HG03025 (cell line): ENCODE measurements around the gene P3R3URF.

Source experiments
- ATAC-seq: cut with Tn5 transposase; IDR thresholded peaks from one replicate; pipeline ENCODE4 v1.9.1; 2021; ENCODE audit warnings: mild to moderate bottlenecking, moderate library complexity; ENCODE audit not compliant: unreplicated experiment, low FRiP score

The P3R3URF gene

DNA sequence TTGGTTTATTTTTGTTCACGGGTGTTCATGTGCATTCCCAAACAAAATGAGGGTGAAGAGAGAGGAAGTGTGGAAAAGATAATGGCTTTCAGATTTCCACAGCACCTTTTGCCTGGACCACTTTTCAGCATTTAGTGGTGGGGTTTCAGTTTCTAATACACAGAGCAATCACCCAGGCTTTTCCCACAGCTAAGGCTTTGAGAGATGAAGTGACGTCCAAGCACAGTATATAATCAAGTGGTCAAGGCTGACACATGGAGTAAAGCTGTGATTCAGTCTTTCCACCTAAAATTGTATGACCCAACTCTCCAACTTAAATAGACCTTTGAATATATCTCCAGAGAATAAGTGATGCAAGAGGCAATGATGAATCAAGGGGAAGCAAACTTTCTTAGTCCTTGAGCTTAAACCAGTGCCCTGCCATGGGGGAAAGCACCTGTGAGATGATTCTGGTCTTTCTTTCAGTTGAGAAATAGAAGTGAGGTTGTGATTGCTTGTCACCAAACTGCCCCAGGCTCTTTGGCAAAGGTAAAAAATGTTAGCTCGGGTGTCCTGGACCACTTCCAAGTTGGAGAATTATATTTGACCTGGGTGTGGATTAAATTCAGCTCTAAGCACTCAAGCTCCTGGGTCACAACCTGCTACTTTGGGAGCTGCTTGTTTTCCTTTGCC lies 41.5 kb downstream of the P3R3URF start:
- no peak for ATAC-seq

DNA sequence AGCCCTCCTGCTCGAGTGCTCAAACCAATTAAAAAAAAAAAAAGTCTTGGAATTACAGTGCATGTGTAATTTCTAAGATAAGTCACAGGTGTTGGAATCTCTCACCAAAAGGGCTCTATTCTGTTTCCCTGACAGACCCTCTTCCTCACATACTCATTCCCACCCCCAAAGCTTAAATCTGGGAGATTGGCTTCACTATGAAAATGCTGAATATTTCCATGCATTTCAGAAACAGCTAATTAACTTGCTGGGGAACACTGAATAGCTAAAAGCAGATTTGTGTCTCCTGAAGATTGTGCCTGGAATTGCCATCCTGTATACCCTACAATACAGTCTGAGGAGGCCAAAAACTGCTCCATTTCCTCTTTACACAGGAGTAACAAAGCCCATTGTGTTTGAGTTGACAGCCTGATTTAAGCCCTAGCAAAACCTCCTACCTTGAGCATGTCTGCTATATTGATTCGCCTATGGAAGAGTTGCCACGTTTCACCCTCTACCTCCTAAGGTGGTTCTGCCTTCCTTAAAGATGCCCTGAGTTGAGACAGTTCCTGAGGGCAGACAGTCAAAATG lies 42.4 kb downstream of the P3R3URF start:
- ATAC-seq: no peak

DNA sequence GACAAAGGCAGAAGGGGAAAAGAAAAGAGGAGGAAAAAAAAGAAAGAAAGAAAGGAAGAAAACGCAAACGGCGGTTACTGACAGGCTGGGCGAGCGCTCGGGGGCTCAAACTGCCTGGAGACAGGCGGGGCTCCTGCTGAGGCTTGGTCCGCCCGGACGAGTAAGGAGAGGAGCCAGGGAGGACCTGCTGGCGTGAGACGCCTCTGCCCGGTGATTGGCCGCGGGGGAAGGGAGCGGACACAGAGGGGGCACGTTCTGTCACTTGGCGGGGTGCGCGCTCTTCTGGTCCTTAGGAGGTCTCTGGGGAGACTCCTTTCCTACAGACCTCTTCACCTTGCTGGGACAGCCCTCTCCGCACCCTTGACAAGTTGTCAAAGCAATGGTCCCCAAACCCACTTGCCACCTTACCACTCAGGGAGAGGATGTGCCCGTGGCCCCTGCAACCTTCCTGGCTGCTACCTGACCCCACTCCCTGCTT lies 43.1 kb downstream of the P3R3URF start:
- ATAC-seq: peak; percentile 60

DNA sequence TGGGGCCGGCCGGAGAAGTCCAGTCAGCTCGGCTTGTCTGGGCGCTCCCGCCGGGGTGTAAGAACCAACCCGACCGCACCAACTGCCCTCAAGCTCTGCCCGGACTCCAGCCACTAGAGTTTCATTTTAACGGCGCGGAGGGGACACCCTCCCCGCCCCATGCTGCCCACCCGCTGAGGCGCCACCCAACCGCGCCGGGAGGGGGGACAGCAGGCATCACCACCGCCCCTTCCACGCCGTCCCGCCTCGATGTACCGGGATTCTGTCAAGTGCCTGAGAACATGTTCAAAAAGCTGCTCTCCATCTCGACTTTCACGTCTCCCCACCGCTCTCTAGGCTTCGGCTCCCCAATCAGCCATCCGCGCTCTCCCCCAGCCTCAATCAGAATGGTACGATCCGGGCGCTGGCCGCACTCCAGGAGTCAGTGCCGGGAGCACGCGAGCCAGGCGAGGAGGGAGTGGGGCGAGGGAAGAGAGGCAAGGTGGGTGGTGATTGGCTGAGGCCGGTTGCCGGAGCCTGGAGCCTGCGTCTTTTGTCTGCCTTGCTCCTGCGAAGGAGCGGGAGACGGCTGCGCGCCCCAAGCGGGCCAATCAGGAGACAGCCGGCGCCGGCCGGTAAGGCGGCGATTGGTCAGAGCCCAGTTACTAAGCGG lies 43.6 kb downstream of the P3R3URF start, which contains the start of gene PIK3R3:
PIK3R3 (minus strand) TSS at position 101 of the 652 bp plus-strand sequence. CDS start 677 bp downstream, outside the sequence.
- ATAC-seq: peak; percentile 87

DNA sequence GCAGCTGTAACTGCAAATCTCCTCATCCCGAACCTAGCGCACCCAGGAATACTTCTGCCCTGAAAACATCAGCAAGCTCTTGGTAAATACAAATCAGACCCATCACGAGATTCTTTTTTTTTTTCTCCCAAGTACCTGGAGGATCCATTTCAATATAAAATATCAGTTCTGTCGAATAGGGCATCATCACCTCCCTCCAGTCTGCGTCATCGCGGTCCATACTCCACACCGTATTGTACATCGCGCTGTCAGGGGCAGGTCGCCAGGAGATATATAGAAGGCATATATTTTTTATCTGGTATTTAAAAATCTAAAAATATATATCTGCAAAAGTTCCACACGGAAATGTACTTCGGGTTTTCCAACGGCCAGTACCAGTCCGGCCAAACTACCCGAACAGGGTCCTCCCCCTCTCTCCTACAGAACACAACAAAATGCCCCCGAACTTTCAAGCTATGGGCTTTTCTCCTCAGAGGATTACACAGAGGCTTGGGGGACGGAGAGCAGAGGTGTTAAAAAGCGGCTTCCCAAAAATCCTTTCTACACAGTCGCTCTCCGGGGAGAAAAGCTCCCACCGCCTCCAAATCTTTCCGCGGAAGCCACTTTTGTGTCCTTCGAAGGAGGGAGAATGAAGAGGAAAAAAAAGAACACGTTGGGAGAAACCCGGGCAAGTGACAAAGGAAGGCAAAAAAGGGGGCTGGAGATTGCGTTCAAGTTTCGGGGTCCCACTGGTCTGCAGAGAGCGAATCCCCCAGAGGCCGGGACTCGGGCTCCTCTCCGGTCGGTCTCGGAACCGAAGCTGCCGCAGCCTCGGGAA lies 44.4 kb downstream of the P3R3URF start:
- no peak for ATAC-seq

DNA sequence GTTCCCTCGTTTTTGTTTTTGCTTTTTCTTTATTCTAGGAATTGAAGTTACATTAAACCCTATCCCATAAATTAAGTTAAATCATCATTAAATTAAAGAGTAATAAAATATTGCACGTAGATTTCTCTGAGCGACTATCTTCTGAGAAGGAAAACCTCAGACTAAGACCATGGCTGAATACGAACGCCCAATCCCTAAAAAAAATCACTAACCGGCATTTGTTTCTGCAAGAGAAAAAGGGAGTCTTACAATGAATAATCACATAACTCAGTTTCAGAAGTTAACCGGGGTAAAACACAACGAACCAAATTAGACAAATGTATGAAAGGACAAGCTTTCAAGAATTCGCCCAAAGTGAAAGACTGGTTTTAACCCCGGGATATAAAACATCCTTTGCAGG lies 45.2 kb downstream of the P3R3URF start:
- no peak for ATAC-seq

DNA sequence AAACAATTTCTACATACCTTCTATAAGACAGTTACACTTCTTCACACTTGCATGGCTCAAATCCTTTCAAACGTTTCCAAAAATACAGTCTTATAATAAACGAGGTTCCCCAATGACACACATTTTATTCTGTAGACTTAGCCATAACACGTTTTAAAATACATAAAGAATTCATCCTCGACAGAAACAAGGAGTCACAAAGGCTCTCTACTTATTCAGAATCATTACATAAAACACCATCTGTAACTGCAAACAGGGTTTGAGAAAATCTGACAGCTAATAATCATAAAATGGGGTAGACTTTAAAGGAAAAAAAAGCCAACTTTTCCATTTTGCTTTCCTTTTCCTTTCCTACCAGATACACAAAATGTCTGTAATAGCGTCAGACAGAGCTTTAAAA lies 45.7 kb downstream of the P3R3URF start:
- ATAC-seq: no peak

DNA sequence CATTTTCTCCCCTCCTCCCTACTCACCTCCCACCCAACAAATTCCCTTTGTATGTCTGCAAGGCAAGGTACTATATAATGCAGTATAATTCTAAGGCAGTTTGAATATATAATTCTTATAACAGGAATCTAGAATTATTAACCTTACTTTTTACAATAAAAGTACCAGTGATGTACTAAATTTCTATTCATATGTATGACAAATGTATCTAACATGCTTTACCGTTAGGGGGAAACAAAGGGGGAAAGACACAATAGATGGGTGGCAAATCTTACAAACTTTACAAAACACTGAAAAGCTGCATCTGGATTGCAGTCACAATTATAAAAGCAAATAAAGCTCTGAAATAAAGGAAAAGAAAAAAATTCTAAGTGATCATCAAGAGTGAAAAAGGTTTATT lies 46.2 kb downstream of the P3R3URF start:
- no peak for ATAC-seq

DNA sequence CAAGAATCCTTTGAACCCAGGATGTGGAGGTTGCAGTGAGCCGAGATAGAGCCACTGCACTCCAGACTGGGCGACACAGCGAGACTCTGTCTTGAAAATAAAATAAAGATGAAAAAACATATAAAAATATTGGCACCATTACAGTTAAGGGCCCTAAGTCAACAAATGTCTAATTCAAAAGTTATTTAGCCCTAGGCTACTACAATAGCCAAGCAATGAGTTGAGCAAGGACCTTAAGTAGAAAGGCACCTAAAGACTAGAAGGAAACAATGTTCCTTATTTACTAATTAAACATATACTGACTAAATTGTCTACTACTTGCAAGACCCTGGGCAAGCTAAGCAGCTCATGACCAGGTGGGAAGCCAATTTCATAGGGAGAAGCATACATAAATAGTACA lies 47.9 kb downstream of the P3R3URF start:
- no peak for ATAC-seq
